ENCODE results near the gene CCT2.

CCT2 gene

DNA sequence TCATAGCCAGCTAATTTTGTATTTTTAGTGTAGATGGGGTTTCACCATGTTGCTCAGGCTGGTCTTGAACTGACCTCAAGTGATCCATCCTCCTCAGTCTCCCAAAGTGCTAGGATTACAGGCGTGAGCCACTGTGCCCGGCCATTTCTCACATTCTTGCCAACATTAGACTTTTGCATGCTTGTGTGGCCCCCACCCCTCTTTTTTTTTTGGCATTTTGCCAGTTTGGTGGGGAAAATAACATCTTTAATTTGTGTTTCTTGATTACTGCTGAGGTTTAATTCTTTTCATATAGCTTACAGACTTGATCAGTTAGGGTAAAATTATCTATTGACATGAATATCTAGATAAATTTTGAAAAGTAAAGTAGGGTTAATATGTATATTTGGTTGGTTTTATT, 3.8 kb downstream of the CCT2 start:
- H3K4me3 ChIP-seq (replicated peaks; ENCODE audit: low read depth, low read length) = no peak overlapping the region
- TF ChIP-seq CTCF (IDR thresholded peaks at IDR 0.05; ENCODE audit: insufficient read depth, low read length, poor library complexity, severe bottlenecking) = no peak
- DNase-seq (ENCODE audit: extremely low read depth, insufficient read length) = no peak
- no peaks in the 10 kb centered on the region for H3K27me3 ChIP-seq (replicated peaks; ENCODE audit: control insufficient read depth, insufficient read depth, low read length)
- H3K36me3 ChIP-seq (ENCODE audit: control insufficient read depth, insufficient read depth, low read length) = peaks cover 18% of the 10 kb centered on the region

DNA sequence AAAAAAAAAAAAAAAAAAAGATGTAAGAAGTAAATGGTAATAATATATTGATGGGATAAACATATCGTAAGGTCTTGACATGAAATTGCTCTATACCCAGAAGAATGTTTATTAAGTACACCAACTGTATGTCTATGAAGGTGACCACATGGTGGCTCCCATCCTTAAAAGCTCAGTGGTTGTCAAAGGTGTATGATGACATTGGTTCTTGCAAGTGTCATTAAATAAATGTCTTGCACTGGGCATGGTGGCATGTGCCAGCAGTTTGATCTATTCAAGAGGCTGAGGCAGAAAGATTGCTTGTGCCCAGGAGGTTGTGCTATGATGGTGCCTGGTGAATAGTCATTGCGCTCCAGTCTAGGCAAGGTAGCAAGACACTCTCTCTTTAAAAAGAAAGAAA, 10.4 kb downstream of the CCT2 start:
- Histone ChIP-seq H3K27me3 (replicated peaks; ENCODE audit: control insufficient read depth, insufficient read depth, low read length) (no peaks in the 10 kb centered on the region), H3K4me3 (replicated peaks; ENCODE audit: low read depth, low read length) (no peak overlapping the region), H3K36me3 (ENCODE audit: control insufficient read depth, insufficient read depth, low read length) (peaks cover 22% of the 10 kb centered on the region)
- TF ChIP-seq CTCF (IDR thresholded peaks at IDR 0.05; ENCODE audit: insufficient read depth, low read length, poor library complexity, severe bottlenecking) = no peak
- DNase-seq (ENCODE audit: extremely low read depth, insufficient read length) = no peak

- no peak for DNase-seq (ENCODE audit: extremely low read depth, insufficient read length)
- Histone ChIP-seq H3K27me3 (replicated peaks; ENCODE audit: control insufficient read depth, insufficient read depth, low read length) (no peaks in the 10 kb centered on the region), H3K36me3 (ENCODE audit: control insufficient read depth, insufficient read depth, low read length) (peaks cover 18% of the 10 kb centered on the region), H3K4me3 (replicated peaks; ENCODE audit: low read depth, low read length) (no peak overlapping the region)
- no peak for TF ChIP-seq CTCF (IDR thresholded peaks at IDR 0.05; ENCODE audit: insufficient read depth, low read length, poor library complexity, severe bottlenecking)
Measured at GRCh38 chr12:69598174-69598753, 13.0 kb downstream of the CCT2 start.

DNA sequence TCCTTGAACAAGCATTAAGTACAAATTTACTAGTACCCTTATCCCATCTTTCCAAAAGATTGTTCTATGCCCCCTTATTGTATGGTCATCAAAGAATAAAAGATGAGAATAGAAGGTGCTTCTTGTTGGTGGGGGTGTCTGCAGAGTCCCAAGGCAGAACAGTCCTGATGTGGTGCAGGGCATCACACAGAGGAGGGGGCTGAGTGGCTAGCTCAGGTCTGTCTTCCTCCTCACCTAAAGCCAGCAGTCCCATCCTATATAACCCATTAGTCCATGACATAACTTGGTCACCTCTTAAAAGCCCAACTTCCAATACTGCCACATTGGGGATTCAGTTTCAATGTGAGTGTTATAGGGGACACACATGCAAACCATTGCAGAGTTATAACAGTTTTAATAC, 15.5 kb downstream of the CCT2 start:
- H3K36me3 ChIP-seq (ENCODE audit: control insufficient read depth, insufficient read depth, low read length) = peaks cover 13% of the 10 kb centered on the region
- TF ChIP-seq CTCF (IDR thresholded peaks at IDR 0.05; ENCODE audit: insufficient read depth, low read length, poor library complexity, severe bottlenecking) = no peak

GRCh38 chr12:69601962-69602685, 16.9 kb downstream of the CCT2 start:
- Histone ChIP-seq H3K4me3 (replicated peaks; ENCODE audit: low read depth, low read length) (no peak overlapping the region), H3K36me3 (ENCODE audit: control insufficient read depth, insufficient read depth, low read length) (peaks cover 11% of the 10 kb centered on the region), H3K27me3 (replicated peaks; ENCODE audit: control insufficient read depth, insufficient read depth, low read length) (no peaks in the 10 kb centered on the region)
- no peak for DNase-seq (ENCODE audit: extremely low read depth, insufficient read length)
- no peak for TF ChIP-seq CTCF (IDR thresholded peaks at IDR 0.05; ENCODE audit: insufficient read depth, low read length, poor library complexity, severe bottlenecking)

More for the DNA sequence above, 15.5 kb downstream of the CCT2 start:
- H3K4me3 ChIP-seq (replicated peaks; ENCODE audit: low read depth, low read length) = no peak overlapping the region
- DNase-seq (ENCODE audit: extremely low read depth, insufficient read length) = no peak
- H3K27me3 ChIP-seq (replicated peaks; ENCODE audit: control insufficient read depth, insufficient read depth, low read length) = no peaks in the 10 kb centered on the region
